Measurements from ENCODE around the gene TANGO2.

TANGO2 gene

DNA sequence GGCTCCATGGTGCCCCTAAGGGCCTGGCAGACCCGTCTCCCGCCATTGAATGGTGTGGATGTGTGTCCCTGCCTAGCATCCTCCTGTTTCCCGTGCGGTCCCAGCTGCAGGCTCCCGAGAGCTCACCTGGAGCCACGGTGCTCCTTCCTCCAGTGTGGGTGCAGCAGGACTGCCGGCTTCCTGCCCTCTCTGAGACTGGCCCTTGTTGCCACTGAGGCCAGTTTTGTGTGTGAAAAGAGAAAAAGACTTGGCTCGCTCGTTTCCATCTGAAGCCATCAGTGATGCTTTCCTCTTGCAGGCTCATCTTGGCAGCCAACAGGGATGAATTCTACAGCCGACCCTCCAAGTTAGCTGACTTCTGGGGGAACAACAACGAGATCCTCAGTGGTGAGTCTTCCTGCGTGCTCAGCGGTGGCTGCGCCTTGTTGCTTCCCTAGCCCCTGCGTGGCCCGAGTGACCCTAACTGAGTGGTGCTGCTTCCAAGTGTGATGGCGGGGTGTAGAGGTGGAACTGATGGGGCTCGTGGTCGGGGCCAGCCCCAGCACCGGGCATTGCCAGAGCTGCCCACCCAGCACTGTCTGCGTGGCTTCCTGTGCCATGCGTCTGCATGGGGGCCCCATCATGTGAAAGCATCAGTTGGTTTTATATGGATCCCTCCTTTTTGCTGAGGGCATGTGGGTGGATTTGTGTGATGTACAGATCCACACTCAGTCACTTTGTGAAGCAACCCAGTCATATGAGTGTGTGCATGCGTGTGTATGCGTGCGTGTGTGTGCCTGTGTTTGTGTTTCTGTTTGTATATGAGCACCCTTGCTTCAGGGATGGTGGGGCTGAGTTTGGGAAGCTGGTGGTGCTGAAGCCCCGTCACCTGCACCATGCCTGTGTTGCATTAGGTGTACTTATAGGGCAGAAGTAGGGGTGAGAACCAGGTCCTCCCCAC lies 22.4 kb downstream of the TANGO2 start:
- Histone ChIP-seq H3K4ac (ENCODE audit: low read depth, low read length) (no peak overlapping the region), H3K36me3 (ENCODE audit: control insufficient read depth, insufficient read depth, low read length) (no peaks in the 10 kb centered on the region), H2AK5ac (ENCODE audit: low read length) (no peak overlapping the region), H3K79me2 (ENCODE audit: control insufficient read depth, insufficient read depth, low read length) (no peaks in the 10 kb centered on the region), H3K4me1 (ENCODE audit: control insufficient read depth, low read depth, low read length) (no peaks in the 10 kb centered on the region), H3K23ac (ENCODE audit: low read length) (no peak overlapping the region), H2BK5ac (ENCODE audit: low read length) (no peak overlapping the region), H2BK120ac (ENCODE audit: low read depth, low read length) (no peak overlapping the region), H3K9ac (ENCODE audit: low read length) (no peak overlapping the region), H3K4me3 (ENCODE audit: low read length) (no peak overlapping the region), H3K56ac (ENCODE audit: low read length) (no peak overlapping the region), H3K79me1 (ENCODE audit: low read length) (no peaks in the 10 kb centered on the region), H3K27ac (ENCODE audit: low read depth, low read length) (no peak overlapping the region), H4K5ac (ENCODE audit: low read length) (no peak overlapping the region), H2BK15ac (replicated peaks; ENCODE audit: low read depth) (no peak overlapping the region), H3K18ac (ENCODE audit: low read length) (no peak overlapping the region), H3K4me2 (ENCODE audit: low read length) (no peak overlapping the region), H3K27me3 (ENCODE audit: insufficient read depth, low read length, poor library complexity) (no peaks in the 10 kb centered on the region), H4K8ac (ENCODE audit: low read depth, low read length) (no peak overlapping the region)
- no peak for DNase-seq
- WGBS (ENCODE audit: extremely low coverage, insufficient coverage, low lambda C conversion rate), result no CpG with 5 or more reads among the region's 26 CpGs

DNA sequence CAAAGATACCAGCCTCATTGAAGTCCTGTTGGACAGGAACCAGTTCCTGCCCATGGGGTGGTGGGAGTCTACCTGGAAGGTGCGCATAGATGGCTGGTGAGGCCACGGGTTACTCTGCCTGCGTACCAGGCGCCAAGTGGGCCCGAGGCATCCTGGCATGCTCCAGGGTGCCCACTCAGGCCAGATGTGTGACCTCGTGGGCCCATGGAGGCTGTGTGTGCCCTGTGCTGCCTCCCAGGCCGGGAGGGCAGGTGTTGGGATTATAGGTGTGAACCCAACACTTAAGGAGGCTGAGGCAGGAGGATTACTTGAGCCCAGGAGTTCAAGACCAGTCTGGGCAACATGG lies 23.1 kb downstream of the TANGO2 start:
- no peak overlapping the region for H2AK5ac ChIP-seq (ENCODE audit: low read length)
- H3K4me2 ChIP-seq (ENCODE audit: low read length), result no peak overlapping the region
- H3K27me3 ChIP-seq (ENCODE audit: insufficient read depth, low read length, poor library complexity), result no peaks in the 10 kb centered on the region
- no peaks in the 10 kb centered on the region for H3K79me1 ChIP-seq (ENCODE audit: low read length)
- no peak overlapping the region for H3K27ac ChIP-seq (ENCODE audit: low read depth, low read length)
- no peak overlapping the region for H3K56ac ChIP-seq (ENCODE audit: low read length)
- no peak overlapping the region for H3K18ac ChIP-seq (ENCODE audit: low read length)
- no peaks in the 10 kb centered on the region for H3K36me3 ChIP-seq (ENCODE audit: control insufficient read depth, insufficient read depth, low read length)
- H2BK120ac ChIP-seq (ENCODE audit: low read depth, low read length), result no peak overlapping the region
- no peak overlapping the region for H2BK15ac ChIP-seq (replicated peaks; ENCODE audit: low read depth)
- no peak overlapping the region for H3K23ac ChIP-seq (ENCODE audit: low read length)
- no peaks in the 10 kb centered on the region for H3K4me1 ChIP-seq (ENCODE audit: control insufficient read depth, low read depth, low read length)
- no CpG with 5 or more reads among the region's 7 CpGs for WGBS (ENCODE audit: extremely low coverage, insufficient coverage, low lambda C conversion rate)
- H3K4me3 ChIP-seq (ENCODE audit: low read length), result no peak overlapping the region
- H3K4ac ChIP-seq (ENCODE audit: low read depth, low read length), result no peak overlapping the region
- H3K9ac ChIP-seq (ENCODE audit: low read length), result no peak overlapping the region
- DNase-seq, result no peak
- no peak overlapping the region for H4K8ac ChIP-seq (ENCODE audit: low read depth, low read length)
- H2BK5ac ChIP-seq (ENCODE audit: low read length), result no peak overlapping the region
- no peaks in the 10 kb centered on the region for H3K79me2 ChIP-seq (ENCODE audit: control insufficient read depth, insufficient read depth, low read length)
- no peak overlapping the region for H4K5ac ChIP-seq (ENCODE audit: low read length)

DNA sequence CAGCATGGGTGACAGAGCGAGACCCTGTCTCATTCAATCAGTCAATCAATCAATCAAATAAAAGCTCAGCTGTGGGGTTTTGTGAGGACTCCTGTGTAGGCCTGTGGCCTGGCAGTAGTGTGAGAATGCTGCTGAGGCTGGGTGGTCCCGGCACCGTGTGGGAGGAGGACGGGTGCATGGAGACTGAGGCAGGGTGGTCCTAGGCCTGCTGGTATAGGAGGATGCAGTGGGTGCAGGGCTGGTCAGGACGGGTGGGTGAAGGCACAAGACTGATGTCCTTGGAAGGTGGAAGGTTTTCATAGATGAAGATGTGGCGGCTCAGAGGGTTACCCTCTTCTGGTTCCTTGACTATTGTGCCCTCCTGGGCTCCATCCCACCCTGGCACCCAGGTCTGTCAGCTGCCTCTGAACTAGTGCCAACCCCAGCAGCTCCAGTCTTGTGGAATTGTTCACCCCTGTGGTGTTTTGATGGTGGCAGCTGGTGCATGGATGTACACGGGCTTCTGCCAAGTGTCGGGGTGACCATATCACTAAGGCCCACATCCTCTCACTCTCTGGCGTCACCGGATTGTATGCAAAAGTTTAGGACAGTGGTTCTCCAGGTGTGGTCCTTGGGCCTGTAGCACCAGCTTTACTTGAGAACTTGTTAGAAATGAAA lies 23.7 kb downstream of the TANGO2 start:
- Histone ChIP-seq H2AK5ac (ENCODE audit: low read length) (no peak overlapping the region), H3K36me3 (ENCODE audit: control insufficient read depth, insufficient read depth, low read length) (no peaks in the 10 kb centered on the region), H3K79me2 (ENCODE audit: control insufficient read depth, insufficient read depth, low read length) (no peaks in the 10 kb centered on the region), H3K79me1 (ENCODE audit: low read length) (no peaks in the 10 kb centered on the region), H4K8ac (ENCODE audit: low read depth, low read length) (no peak overlapping the region), H3K56ac (ENCODE audit: low read length) (no peak overlapping the region), H3K4ac (ENCODE audit: low read depth, low read length) (no peak overlapping the region), H3K23ac (ENCODE audit: low read length) (no peak overlapping the region), H3K9ac (ENCODE audit: low read length) (no peak overlapping the region), H2BK120ac (ENCODE audit: low read depth, low read length) (no peak overlapping the region), H3K27ac (ENCODE audit: low read depth, low read length) (no peak overlapping the region), H3K18ac (ENCODE audit: low read length) (no peak overlapping the region), H3K27me3 (ENCODE audit: insufficient read depth, low read length, poor library complexity) (no peaks in the 10 kb centered on the region), H3K4me1 (ENCODE audit: control insufficient read depth, low read depth, low read length) (no peaks in the 10 kb centered on the region), H3K4me2 (ENCODE audit: low read length) (no peak overlapping the region), H3K4me3 (ENCODE audit: low read length) (no peak overlapping the region), H2BK5ac (ENCODE audit: low read length) (no peak overlapping the region), H4K5ac (ENCODE audit: low read length) (no peak overlapping the region), H2BK15ac (replicated peaks; ENCODE audit: low read depth) (no peak overlapping the region)
- no peak for DNase-seq
- WGBS (ENCODE audit: extremely low coverage, insufficient coverage, low lambda C conversion rate), result no CpG with 5 or more reads among the region's 10 CpGs

DNA sequence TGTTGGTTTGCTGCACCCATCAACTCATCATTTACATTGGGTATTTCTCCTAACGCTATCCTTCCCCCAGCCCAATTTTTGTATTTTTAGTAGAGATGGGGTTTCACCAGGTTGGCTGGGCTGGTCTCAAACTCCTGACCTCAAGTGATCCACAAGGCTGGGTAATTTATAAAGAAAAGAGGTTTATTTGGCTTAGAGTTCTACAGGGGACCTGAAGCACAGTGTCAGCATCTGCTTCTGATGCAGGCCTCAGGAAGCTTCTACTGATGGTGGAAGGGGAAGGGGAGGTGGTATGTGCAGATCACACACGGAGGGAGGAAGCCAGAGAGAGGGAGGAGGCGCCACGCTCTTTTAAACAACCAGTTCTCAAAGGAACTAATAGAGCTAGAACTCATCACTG lies 25.8 kb downstream of the TANGO2 start:
- H3K18ac ChIP-seq (ENCODE audit: low read length), result no peak overlapping the region
- no peak overlapping the region for H2BK5ac ChIP-seq (ENCODE audit: low read length)
- DNase-seq, result no peak
- H3K27me3 ChIP-seq (ENCODE audit: insufficient read depth, low read length, poor library complexity), result no peaks in the 10 kb centered on the region
- no peak overlapping the region for H4K5ac ChIP-seq (ENCODE audit: low read length)
- H3K27ac ChIP-seq (ENCODE audit: low read depth, low read length), result no peak overlapping the region
- H2AK5ac ChIP-seq (ENCODE audit: low read length), result no peak overlapping the region
- H3K4me3 ChIP-seq (ENCODE audit: low read length), result no peak overlapping the region
- H4K8ac ChIP-seq (ENCODE audit: low read depth, low read length), result no peak overlapping the region
- H3K9ac ChIP-seq (ENCODE audit: low read length), result no peak overlapping the region
- no peaks in the 10 kb centered on the region for H3K79me2 ChIP-seq (ENCODE audit: control insufficient read depth, insufficient read depth, low read length)
- no peaks in the 10 kb centered on the region for H3K79me1 ChIP-seq (ENCODE audit: low read length)
- no peaks in the 10 kb centered on the region for H3K4me1 ChIP-seq (ENCODE audit: control insufficient read depth, low read depth, low read length)
- no peaks in the 10 kb centered on the region for H3K36me3 ChIP-seq (ENCODE audit: control insufficient read depth, insufficient read depth, low read length)
- no peak overlapping the region for H3K56ac ChIP-seq (ENCODE audit: low read length)
- H3K4me2 ChIP-seq (ENCODE audit: low read length), result no peak overlapping the region
- no peak overlapping the region for H2BK15ac ChIP-seq (replicated peaks; ENCODE audit: low read depth)
- WGBS (ENCODE audit: extremely low coverage, insufficient coverage, low lambda C conversion rate), result no CpG with 5 or more reads among the region's 4 CpGs
- H3K23ac ChIP-seq (ENCODE audit: low read length), result no peak overlapping the region
- no peak overlapping the region for H3K4ac ChIP-seq (ENCODE audit: low read depth, low read length)
- no peak overlapping the region for H2BK120ac ChIP-seq (ENCODE audit: low read depth, low read length)

DNA sequence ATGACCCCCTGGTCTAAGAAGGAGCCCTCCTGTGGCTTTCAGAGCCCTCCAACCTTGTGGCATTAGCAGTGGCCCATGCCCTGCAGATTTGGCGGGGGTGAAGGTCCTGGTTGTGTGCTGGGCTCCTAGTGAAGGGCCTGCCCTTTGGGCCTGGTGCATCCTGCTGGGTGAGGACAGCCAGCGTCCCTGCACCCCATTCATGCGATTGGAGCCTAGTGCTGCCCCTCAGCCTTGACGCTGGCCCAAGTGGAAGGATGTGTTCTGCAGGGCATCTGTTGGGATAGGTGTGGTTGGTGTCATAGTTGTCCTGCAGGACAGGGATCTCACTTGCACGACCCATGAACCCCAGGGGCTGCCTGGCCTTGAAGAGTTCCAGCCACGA lies 31.0 kb downstream of the TANGO2 start:
- Histone ChIP-seq H4K8ac (ENCODE audit: low read depth, low read length) (no peak overlapping the region), H3K23ac (ENCODE audit: low read length) (no peak overlapping the region), H4K5ac (ENCODE audit: low read length) (no peak overlapping the region), H3K9ac (ENCODE audit: low read length) (no peak overlapping the region), H3K18ac (ENCODE audit: low read length) (no peak overlapping the region), H2BK15ac (replicated peaks; ENCODE audit: low read depth) (no peak overlapping the region), H2BK5ac (ENCODE audit: low read length) (no peak overlapping the region), H3K56ac (ENCODE audit: low read length) (no peak overlapping the region), H3K27me3 (ENCODE audit: insufficient read depth, low read length, poor library complexity) (no peaks in the 10 kb centered on the region), H3K36me3 (ENCODE audit: control insufficient read depth, insufficient read depth, low read length) (no peaks in the 10 kb centered on the region), H3K4me1 (ENCODE audit: control insufficient read depth, low read depth, low read length) (no peaks in the 10 kb centered on the region), H3K4ac (ENCODE audit: low read depth, low read length) (no peak overlapping the region), H3K79me2 (ENCODE audit: control insufficient read depth, insufficient read depth, low read length) (no peaks in the 10 kb centered on the region), H3K4me2 (ENCODE audit: low read length) (no peak overlapping the region), H3K79me1 (ENCODE audit: low read length) (no peaks in the 10 kb centered on the region), H2BK120ac (ENCODE audit: low read depth, low read length) (no peak overlapping the region), H3K4me3 (ENCODE audit: low read length) (no peak overlapping the region), H3K27ac (ENCODE audit: low read depth, low read length) (no peak overlapping the region), H2AK5ac (ENCODE audit: low read length) (no peak overlapping the region)
- no CpG with 5 or more reads among the region's 6 CpGs for WGBS (ENCODE audit: extremely low coverage, insufficient coverage, low lambda C conversion rate)
- no peak for DNase-seq
